Endothelial cell of umbilical vein (primary cell): ENCODE results near the gene NPM3.

Source experiments
- POLR2A ChIP-seq: IDR thresholded peaks from 2 replicates; pipeline ENCODE4 v1.6.1; 2012; ENCODE audit warnings: low read depth, mild to moderate bottlenecking, control low read depth, low read length
- TF ChIP-seq, protein P1 (sequence below), 2 donors: IDR thresholded peaks; 1 replicate in 1 of 2; 2 replicates in 1 of 2; pipeline ENCODE4 v1.5.1; 2011; ENCODE audit warnings: low read length in 2 of 2, mild to moderate bottlenecking in 2 of 2, moderate library complexity in 2 of 2, control low read depth in 1 of 2, inconsistent platforms in 1 of 2, low read depth in 1 of 2; ENCODE audit not compliant: insufficient read depth in 1 of 2; ENCODE audit errors: extremely low read depth in 1 of 2

DNA sequence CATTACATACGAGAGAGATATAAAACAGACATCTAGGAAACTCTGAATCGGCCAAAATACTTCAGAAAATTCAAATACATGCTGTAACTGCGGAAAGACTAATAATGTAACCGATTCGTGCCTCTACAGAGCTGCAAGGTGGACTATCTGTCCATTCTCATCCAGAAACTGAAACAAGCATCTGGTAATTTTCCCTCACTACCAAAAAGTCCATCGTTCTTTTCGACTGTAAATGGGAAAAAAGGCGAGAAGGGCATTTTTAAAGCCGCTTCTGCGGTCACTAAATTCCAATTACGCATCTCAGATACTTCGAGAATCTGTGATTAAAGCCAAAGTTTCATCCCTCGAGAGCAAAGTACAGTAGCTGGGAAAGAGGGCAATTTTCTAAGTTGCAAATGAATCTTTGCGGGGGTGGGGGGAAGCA lies 33.7 kb upstream of the NPM3 start:
- TF ChIP-seq POLR2A = no peak
- TF ChIP-seq, protein P1, sequence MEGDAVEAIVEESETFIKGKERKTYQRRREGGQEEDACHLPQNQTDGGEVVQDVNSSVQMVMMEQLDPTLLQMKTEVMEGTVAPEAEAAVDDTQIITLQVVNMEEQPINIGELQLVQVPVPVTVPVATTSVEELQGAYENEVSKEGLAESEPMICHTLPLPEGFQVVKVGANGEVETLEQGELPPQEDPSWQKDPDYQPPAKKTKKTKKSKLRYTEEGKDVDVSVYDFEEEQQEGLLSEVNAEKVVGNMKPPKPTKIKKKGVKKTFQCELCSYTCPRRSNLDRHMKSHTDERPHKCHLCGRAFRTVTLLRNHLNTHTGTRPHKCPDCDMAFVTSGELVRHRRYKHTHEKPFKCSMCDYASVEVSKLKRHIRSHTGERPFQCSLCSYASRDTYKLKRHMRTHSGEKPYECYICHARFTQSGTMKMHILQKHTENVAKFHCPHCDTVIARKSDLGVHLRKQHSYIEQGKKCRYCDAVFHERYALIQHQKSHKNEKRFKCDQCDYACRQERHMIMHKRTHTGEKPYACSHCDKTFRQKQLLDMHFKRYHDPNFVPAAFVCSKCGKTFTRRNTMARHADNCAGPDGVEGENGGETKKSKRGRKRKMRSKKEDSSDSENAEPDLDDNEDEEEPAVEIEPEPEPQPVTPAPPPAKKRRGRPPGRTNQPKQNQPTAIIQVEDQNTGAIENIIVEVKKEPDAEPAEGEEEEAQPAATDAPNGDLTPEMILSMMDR (IDR thresholded peaks at IDR 0.05; ENCODE audit: extremely low read depth in 1 of 2, insufficient read depth in 1 of 2, low read depth in 1 of 2, low read length in 2 of 2) = no peak
